Measurements from ENCODE around the gene FGGY.
A peak's percentile ranks its signal among the peaks of the same experiment; 100 is the strongest.

The FGGY gene

GRCh38 chr1:59415286-59415850 is 118.5 kb downstream of the FGGY start:
- no peak for DNase-seq

- no peak for DNase-seq
Measured at GRCh38 chr1:59415881-59416280, 119.0 kb downstream of the FGGY start.

- no peak for DNase-seq
Measured at GRCh38 chr1:59417406-59417805, 120.5 kb downstream of the FGGY start.

GRCh38 chr1:59418363-59419144 is 121.7 kb downstream of the FGGY start:
- DNase-seq: no peak

- no peak for DNase-seq
Measured at GRCh38 chr1:59419361-59420140, 122.7 kb downstream of the FGGY start.

GRCh38 chr1:59421232-59421920 is 124.5 kb downstream of the FGGY start:
- DNase-seq: no peak

GRCh38 chr1:59422921-59423575 is 126.2 kb downstream of the FGGY start:
- DNase-seq: peak; percentile 26 to 48

GRCh38 chr1:59427155-59427554 is 130.3 kb downstream of the FGGY start:
- DNase-seq: no peak

GRCh38 chr1:59427784-59428183 is 130.9 kb downstream of the FGGY start:
- no peak for DNase-seq

GRCh38 chr1:59428828-59429227 is 131.9 kb downstream of the FGGY start:
- DNase-seq: no peak

GRCh38 chr1:59429656-59430055 is 132.8 kb downstream of the FGGY start:
- no peak for DNase-seq

- no peak for DNase-seq
Measured at GRCh38 chr1:59431566-59432294, 134.8 kb downstream of the FGGY start.

- DNase-seq: no peak
Measured at GRCh38 chr1:59432531-59433439, 135.9 kb downstream of the FGGY start.

- no peak for DNase-seq
Measured at GRCh38 chr1:59433440-59433813, 136.5 kb downstream of the FGGY start.

GRCh38 chr1:59434336-59434735 is 137.4 kb downstream of the FGGY start:
- no peak for DNase-seq

GRCh38 chr1:59436637-59437036 is 139.7 kb downstream of the FGGY start:
- DNase-seq: peak; percentile 8 to 37

GRCh38 chr1:59438058-59438560 is 141.2 kb downstream of the FGGY start:
- no peak for DNase-seq

GRCh38 chr1:59442492-59442891 is 145.6 kb downstream of the FGGY start:
- no peak for DNase-seq

GRCh38 chr1:59443310-59443709 is 146.4 kb downstream of the FGGY start:
- DNase-seq: no peak

- DNase-seq: no peak
Measured at GRCh38 chr1:59444520-59444919, 147.6 kb downstream of the FGGY start.

- DNase-seq: no peak
Measured at GRCh38 chr1:59445040-59445439, 148.1 kb downstream of the FGGY start.
